C4-2B (cell line): ENCODE measurements around the gene DIDO1.

ENCODE experiments used
- CTCF ChIP-seq: fragments of 450-650 bp; conservative IDR thresholded peaks from 2 replicates; pipeline ENCODE4 v1.5.1; 2017; ENCODE audit warnings: mild to moderate bottlenecking
- ZFX ChIP-seq: fragments of 450-650 bp; IDR thresholded peaks from 2 replicates; pipeline ENCODE4 v1.6.1; 2017

- TF ChIP-seq CTCF = no peak
- TF ChIP-seq ZFX = no peak
Observed at GRCh38 chr20:62918147-62918546, 8.2 kb downstream of the DIDO1 start.
